H1 (cell line): ENCODE results near the gene REPIN1. TPM values are rescaled to one million over a fixed set of nuclear protein-coding genes. Genes with fewer than 3 reads are reported as not detected.

Source experiments
- BCL11A ChIP-seq, 2 experiments: IDR thresholded peaks; one replicate each; pipeline ENCODE4 v1.6.1; 2011; ENCODE audit warnings: low read depth in 2 of 2, low read length in 2 of 2, mild to moderate bottlenecking in 2 of 2
- GTF2F1 ChIP-seq: IDR thresholded peaks from 2 replicates; pipeline ENCODE4 v1.6.1; 2012; ENCODE audit warnings: low read depth, low read length, improper control_type of control experiment, borderline replicate concordance
- TAF1 ChIP-seq: IDR thresholded peaks from 2 replicates; pipeline ENCODE4 v1.6.1; 2011; ENCODE audit warnings: mild to moderate bottlenecking, low read depth, low read length
- TAF7 ChIP-seq: optimal IDR thresholded peaks from 2 replicates; pipeline ENCODE3; 2011; ENCODE audit warnings: low read depth, mild to moderate bottlenecking, inconsistent platforms, low read length, moderate library complexity, borderline replicate concordance
- polyA plus RNA-seq, 7 experiments: library from polyadenylated mRNA; depleted of rRNA in 3 of 7; stranded (reverse) in 5 of 7; unstranded in 2 of 7; fragments of >200 nt in 5 of 7; fragments of 200-250 nt in 2 of 7; gene quantifications; 1 replicate in 5 of 7; 2 replicates in 1 of 7; 4 replicates in 1 of 7; pipeline versions ENCODE4 v1.2.1 to v1.2.3, GENCODE V29; 2011 to 2013; ENCODE audit warnings: missing spikeins in 2 of 7, mixed read lengths in 2 of 7
- total RNA-seq: library from RNA; stranded (reverse); fragmentation: NEBNext Ultra II Directional; extraction: Animal tissue kit (Norgen Biotek cat#: 25700); gene quantifications from 2 replicates; pipeline ENCODE4 v1.2.1, GENCODE V29; 2021
- TF ChIP-seq, protein P1 (sequence below): fragments of 300-600 bp; sonication (generic); IDR thresholded peaks from 2 replicates; pipeline ENCODE4 v1.7.1; 2012; ENCODE audit warnings: low read length, moderate library complexity, mild to moderate bottlenecking, inconsistent platforms; ENCODE audit not compliant: insufficient replicate concordance

REPIN1 gene
- total and polyA plus RNA-seq, 2 of the 8 experiments (the other 6 are each of a cell fraction or from before 2014, with no cell fraction given) = 98.6 to 125 TPM

DNA sequence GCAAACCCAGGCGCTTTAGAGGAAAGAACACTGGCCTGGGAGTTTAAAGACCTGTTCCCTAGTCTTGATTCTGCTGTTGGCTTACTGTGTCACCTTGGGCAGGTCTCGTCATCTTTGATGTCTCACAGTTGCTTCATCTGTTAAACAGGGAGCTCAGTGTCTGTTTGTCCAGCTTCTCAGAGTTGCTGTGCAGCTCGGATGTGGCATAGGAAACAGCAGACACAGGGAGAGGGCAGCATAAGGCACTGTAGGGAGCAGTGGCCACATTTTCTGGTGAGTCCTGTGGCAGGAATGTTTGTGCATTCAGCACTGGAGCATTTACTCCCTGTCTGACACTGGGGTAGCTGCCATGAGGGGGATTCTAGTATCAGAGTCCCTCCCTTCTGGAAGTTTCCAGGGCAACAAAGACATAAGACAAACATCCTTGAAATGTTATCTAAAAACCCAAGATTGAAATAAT lies 2.0 kb downstream of the REPIN1 start (continued):
- TF ChIP-seq BCL11A (IDR thresholded peaks at IDR 0.05; ENCODE audit: low read depth in 2 of 2, low read length in 2 of 2) (no peak), GTF2F1 (no peak), TAF7 (no peak), TAF1 (no peak)
- TF ChIP-seq, protein P1, sequence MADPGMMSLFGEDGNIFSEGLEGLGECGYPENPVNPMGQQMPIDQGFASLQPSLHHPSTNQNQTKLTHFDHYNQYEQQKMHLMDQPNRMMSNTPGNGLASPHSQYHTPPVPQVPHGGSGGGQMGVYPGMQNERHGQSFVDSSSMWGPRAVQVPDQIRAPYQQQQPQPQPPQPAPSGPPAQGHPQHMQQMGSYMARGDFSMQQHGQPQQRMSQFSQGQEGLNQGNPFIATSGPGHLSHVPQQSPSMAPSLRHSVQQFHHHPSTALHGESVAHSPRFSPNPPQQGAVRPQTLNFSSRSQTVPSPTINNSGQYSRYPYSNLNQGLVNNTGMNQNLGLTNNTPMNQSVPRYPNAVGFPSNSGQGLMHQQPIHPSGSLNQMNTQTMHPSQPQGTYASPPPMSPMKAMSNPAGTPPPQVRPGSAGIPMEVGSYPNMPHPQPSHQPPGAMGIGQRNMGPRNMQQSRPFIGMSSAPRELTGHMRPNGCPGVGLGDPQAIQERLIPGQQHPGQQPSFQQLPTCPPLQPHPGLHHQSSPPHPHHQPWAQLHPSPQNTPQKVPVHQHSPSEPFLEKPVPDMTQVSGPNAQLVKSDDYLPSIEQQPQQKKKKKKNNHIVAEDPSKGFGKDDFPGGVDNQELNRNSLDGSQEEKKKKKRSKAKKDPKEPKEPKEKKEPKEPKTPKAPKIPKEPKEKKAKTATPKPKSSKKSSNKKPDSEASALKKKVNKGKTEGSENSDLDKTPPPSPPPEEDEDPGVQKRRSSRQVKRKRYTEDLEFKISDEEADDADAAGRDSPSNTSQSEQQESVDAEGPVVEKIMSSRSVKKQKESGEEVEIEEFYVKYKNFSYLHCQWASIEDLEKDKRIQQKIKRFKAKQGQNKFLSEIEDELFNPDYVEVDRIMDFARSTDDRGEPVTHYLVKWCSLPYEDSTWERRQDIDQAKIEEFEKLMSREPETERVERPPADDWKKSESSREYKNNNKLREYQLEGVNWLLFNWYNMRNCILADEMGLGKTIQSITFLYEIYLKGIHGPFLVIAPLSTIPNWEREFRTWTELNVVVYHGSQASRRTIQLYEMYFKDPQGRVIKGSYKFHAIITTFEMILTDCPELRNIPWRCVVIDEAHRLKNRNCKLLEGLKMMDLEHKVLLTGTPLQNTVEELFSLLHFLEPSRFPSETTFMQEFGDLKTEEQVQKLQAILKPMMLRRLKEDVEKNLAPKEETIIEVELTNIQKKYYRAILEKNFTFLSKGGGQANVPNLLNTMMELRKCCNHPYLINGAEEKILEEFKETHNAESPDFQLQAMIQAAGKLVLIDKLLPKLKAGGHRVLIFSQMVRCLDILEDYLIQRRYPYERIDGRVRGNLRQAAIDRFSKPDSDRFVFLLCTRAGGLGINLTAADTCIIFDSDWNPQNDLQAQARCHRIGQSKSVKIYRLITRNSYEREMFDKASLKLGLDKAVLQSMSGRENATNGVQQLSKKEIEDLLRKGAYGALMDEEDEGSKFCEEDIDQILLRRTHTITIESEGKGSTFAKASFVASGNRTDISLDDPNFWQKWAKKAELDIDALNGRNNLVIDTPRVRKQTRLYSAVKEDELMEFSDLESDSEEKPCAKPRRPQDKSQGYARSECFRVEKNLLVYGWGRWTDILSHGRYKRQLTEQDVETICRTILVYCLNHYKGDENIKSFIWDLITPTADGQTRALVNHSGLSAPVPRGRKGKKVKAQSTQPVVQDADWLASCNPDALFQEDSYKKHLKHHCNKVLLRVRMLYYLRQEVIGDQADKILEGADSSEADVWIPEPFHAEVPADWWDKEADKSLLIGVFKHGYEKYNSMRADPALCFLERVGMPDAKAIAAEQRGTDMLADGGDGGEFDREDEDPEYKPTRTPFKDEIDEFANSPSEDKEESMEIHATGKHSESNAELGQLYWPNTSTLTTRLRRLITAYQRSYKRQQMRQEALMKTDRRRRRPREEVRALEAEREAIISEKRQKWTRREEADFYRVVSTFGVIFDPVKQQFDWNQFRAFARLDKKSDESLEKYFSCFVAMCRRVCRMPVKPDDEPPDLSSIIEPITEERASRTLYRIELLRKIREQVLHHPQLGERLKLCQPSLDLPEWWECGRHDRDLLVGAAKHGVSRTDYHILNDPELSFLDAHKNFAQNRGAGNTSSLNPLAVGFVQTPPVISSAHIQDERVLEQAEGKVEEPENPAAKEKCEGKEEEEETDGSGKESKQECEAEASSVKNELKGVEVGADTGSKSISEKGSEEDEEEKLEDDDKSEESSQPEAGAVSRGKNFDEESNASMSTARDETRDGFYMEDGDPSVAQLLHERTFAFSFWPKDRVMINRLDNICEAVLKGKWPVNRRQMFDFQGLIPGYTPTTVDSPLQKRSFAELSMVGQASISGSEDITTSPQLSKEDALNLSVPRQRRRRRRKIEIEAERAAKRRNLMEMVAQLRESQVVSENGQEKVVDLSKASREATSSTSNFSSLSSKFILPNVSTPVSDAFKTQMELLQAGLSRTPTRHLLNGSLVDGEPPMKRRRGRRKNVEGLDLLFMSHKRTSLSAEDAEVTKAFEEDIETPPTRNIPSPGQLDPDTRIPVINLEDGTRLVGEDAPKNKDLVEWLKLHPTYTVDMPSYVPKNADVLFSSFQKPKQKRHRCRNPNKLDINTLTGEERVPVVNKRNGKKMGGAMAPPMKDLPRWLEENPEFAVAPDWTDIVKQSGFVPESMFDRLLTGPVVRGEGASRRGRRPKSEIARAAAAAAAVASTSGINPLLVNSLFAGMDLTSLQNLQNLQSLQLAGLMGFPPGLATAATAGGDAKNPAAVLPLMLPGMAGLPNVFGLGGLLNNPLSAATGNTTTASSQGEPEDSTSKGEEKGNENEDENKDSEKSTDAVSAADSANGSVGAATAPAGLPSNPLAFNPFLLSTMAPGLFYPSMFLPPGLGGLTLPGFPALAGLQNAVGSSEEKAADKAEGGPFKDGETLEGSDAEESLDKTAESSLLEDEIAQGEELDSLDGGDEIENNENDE = no peak
